ENCODE data around the gene CFAP20.

The CFAP20 gene

DNA sequence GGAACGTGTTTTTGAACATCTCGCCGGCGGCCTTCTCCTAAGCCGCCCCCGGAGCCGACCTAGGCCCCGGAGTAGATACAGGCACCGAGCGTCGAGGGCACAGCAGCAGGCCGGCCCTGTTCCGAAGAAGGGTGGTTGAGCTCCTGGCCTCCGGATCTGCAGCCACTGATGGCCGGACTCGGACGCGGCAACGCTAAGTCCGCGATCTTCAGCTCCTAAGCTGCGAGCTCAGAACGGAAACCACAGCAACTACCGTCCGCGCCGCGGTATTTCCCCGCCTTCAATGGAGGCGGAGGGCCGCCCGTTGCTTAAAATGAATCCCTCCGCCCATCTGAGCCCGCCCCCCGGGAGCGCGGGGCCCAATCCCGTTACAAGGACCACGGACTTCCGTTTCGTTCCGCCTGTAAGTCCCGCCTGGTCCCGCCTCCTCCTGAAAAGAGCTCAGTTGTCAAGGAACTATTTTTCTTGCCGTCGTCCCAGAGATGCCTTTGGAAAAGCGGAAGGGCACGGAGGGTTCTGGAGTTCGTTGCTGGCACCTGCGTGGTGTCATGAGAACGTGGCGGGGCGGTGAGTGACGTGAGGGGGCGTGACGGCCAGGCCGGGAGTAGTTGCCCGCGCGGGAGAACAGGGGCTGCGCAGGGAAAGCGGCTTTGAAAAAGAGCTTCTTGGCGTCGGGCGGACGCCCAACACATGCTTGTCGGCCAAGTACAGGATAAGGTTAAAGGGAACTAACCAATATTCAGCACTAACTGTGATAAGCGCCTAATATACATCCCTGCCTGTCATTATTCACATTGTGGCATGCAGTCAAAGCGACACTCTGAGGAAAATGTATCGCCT is at the start of gene CFAP20:
CFAP20 (minus strand) TSS at position 285 of the 840 bp plus-strand sequence; CDS start at position 19, 266 bp downstream.
- DNase-seq, result peak; percentile 100

DNA sequence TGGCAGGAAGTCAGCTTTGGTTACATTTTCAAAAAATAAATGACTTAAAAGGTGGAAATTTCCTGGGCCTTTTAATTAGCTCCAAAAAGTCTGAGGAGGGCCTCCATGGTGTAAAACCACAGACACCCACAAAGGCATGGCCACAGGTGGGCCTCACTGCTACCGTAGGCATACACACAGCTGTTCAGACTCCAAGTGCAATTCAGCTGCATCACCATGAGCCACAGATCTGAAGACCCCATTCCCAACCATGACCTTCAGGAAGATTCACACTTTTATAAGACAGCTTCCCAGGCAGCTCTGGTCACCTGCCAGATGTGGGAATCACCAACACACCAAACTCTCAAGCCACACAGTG is 48.2 kb upstream of the CFAP20 start:
- DNase-seq, result no peak

- no peak for DNase-seq
Measured at GRCh38 chr16:58176608-58177352, 47.6 kb upstream of the CFAP20 start.

- DNase-seq, result no peak
Measured at GRCh38 chr16:58170223-58170622, 41.0 kb upstream of the CFAP20 start.

DNA sequence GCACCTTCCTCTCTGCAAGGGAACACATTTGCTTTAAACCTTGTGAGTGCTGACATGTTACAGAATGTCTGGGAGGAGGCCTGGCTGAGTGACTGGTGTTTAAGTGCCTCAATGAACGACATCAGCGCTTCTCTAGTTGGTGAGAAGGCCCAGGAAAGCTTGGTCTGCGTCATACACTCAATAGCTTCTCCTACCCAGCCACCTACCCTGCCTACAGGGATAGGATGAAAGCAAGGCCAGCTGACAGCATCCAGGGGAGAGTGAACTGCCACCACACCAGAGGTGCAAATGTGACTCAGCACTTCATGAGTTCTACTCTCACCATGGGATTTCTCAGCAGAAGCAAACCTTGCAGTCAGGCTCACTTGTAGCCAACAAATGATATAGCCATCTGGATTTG is 31.7 kb upstream of the CFAP20 start:
- no peak for DNase-seq

DNA sequence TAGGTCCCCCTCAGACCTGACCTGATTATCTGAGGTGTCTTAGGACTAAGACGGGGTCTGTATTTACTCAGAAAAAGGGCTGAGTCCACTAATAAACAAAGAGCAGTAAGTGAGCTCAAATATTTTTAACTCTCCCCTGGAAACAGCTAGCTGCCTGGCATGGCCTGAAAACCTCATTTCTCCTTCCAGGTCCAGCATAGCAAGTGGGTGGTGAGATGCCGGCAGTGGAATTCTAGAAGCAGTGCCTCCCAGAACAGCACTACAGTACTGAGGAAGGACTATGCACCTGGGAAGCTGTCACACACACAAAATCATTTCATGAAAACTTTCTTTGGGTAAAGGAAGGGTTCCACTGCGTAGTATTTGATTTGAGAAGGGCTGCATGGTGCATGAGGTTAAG is 29.5 kb upstream of the CFAP20 start:
- no peak for DNase-seq

DNA sequence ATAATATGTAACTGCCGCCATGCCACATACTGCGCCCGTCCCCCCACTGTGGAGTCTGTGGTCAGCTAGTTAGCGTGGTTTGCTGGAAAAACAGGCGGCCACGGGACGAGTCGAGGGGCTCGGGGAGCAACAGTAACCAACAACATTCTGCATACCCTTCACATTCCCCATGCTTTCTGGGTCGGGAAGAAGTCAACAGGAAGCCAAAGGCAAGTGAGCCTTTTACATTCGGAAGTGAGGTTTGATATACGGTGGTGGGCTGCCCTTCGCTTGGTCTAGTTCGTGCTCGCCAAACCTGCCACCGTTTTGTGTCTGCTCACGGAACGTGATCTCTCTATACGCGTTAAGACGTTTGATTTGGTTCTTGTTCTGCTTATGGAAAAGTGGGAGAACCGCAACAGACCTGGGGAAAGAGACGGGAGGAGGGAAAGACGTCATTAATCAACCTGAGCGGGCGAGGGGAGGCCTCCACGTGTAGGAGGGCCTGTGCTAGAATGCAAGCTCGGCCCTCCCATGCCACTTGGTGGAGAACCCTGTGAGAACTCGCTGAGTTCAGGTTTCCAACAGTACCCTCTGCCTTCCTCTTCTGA is 28.9 kb upstream of the CFAP20 start:
- no peak for DNase-seq

GRCh38 chr16:58157239-58157638 is 28.1 kb upstream of the CFAP20 start:
- DNase-seq, result no peak

DNA sequence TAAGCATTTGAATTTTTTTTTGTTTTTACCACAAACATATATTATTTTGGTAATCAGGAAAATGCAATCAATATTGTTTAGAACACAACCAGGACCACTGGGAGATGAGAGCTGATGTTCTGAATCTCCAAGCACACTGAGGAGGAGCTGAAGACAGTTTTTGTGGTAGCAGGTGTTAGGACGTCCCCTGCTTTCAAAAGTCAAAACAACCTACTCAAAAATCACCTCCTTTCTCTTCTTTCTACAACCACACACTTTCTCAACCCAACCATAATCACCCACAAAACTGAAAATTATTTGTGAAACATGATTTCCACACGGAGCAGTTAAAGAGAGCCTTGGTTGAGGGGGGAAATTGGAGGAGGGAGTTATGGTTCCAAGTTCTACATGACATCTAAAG is 26.7 kb upstream of the CFAP20 start:
- DNase-seq, result no peak

DNA sequence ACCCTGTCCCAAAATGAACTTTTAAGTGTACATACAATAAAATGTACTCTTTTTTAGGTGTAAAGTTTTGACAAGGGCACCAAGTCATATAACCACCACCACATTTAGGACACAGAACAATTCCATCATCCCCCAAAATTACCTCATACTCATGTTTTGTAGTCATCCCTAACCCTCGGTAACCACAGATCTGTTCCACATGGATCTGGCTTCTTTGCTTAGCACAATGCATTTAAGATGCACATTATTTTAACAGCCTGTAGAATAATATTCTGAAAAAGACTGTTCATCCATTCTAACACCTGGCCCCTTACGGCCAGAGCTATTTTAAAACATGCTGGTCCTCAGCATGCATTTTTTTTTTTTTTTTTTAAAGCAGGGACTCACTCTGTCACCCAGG is 25.2 kb upstream of the CFAP20 start:
- no peak for DNase-seq

GRCh38 chr16:58152246-58152868 is 23.2 kb upstream of the CFAP20 start:
- DNase-seq, result no peak

- no peak for DNase-seq
Measured at GRCh38 chr16:58148526-58148925, 19.3 kb upstream of the CFAP20 start.

GRCh38 chr16:58148099-58148498 is 18.9 kb upstream of the CFAP20 start:
- DNase-seq, result no peak

DNA sequence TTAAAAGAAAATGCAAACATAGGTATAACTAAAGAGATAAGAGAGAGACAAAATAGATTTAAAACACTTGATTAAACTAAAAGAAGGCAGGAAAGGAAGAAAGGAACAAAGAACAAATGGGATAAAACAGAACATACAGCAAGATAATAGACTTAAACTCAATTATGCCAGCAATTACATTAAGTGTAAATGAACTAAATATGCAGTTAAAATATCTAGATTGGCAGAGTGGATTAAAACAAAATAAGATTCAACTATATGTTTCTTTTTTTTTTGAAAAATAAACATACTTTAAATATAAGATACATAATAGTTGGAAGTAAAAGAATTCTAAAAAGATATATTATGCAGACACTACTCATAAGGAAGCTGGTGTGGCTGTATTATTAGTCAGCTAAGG is 9.7 kb upstream of the CFAP20 start:
- DNase-seq, result no peak

- DNase-seq, result no peak
Measured at GRCh38 chr16:58137581-58137980, 8.4 kb upstream of the CFAP20 start.

DNA sequence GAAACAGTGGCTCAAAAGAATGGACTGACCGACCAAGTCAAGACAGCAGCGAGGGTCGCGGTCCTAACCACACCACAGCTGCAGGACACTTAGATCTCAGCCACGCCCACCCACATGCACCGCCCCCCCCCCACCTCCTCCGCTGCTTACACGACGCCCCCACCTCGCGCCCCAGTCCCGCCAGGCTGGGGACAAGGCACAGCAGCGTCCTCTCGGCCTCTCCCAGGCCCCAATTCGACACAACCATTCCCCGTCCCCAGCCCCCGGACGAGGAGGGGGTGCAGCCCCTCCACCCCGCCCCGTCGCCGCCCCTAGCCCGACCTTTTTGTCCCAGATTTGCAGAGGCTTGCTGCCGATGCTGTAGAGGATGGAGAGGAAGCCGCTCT is 477 bp downstream of the CFAP20 start:
- DNase-seq, result no peak

DNA sequence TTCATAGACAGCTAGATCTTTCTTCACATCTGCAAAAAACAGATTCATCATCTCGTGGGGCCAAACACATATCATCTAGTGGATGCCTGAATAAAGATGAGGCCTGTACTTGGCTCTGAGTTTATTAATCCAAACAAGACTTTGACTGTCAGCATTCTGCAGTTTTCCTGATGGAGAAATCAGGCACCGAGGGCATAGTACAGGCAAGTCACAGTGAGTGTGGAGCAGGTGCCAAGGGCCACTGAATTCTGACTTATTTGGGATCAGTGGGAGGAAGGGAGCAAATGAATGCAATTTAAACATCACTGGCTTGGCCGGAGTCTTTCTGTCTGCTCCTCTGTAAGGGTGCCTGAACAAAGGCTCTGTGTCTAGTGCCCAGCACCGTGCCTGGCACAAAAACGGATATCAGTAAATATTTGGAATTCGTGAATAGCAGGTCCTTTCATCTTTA is 975 bp downstream of the CFAP20 start:
- DNase-seq, result no peak

- DNase-seq, result no peak
Measured at GRCh38 chr16:58127634-58128033, 1.5 kb downstream of the CFAP20 start.

GRCh38 chr16:58127033-58127556 is 2.1 kb downstream of the CFAP20 start:
- peak; percentile 56 for DNase-seq

- DNase-seq, result no peak
Measured at GRCh38 chr16:58126451-58126961, 2.7 kb downstream of the CFAP20 start.

DNA sequence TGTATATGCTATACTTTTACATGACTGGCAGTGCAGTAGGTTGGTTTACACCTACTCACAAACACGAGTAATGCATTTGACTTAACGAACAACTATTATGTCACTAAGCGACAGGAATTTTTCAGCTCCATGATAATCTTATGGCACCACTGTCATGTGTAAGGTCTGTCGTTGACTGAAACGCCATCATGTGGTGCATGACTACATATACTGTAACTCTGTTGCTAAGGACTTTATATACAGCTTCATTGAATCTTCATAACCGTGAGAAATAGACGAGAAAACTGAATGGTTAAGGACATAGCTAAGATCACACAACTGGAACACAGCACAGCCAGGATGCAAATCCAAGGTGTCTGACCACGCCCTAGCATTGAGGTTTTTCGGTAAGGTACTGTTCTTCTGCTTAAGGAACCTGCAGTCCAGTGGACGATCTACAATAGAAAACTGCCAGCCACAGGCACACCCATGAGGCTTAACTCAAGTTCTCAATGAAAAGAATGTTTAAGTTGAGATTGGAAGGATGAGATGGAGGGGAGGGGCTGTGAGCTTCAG is 3.3 kb downstream of the CFAP20 start:
- DNase-seq, result no peak

- DNase-seq, result no peak
Measured at GRCh38 chr16:58125041-58125440, 4.1 kb downstream of the CFAP20 start.

DNA sequence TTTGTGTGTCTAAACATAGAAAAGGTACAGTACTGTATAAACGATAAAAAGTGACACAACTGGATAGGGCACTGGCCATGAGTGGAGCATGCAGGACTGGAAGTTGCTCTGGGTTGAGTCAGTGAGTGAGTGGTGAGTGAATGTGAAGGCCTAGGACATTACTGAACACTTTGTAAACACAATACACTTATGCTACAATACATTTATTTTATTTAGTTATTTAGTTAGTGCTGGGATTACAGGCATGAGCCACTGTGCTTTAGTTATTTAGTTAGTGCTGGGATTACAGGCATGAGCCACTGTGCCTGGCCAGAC is 4.6 kb downstream of the CFAP20 start:
- DNase-seq, result no peak
